NCI-H2227 treated with DMSO at 0.1 percent for 48 hours (cell line): ENCODE measurements around the gene TMED1.
A peak's percentile ranks its signal among the peaks of the same experiment; 100 is the strongest.
"Not testable (repeated sequence)": the region's sequence is repeated elsewhere in the genome, so short reads cannot be mapped to it uniquely, and the experiment has no call there.

Experiments
- DNase-seq: peaks from one replicate; lab custom pipeline; 2025; lab: John Stamatoyannopoulos, UW

The TMED1 gene, protein sequence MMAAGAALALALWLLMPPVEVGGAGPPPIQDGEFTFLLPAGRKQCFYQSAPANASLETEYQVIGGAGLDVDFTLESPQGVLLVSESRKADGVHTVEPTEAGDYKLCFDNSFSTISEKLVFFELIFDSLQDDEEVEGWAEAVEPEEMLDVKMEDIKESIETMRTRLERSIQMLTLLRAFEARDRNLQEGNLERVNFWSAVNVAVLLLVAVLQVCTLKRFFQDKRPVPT

GRCh38 chr19:10835754-10836478, at the start of gene TMED1:
Gene TMED1 (minus strand): TSS chr19:10836212. CDS start chr19:10836191, 21 bp downstream.
- DNase-seq, result peak; percentile 98

DNA sequence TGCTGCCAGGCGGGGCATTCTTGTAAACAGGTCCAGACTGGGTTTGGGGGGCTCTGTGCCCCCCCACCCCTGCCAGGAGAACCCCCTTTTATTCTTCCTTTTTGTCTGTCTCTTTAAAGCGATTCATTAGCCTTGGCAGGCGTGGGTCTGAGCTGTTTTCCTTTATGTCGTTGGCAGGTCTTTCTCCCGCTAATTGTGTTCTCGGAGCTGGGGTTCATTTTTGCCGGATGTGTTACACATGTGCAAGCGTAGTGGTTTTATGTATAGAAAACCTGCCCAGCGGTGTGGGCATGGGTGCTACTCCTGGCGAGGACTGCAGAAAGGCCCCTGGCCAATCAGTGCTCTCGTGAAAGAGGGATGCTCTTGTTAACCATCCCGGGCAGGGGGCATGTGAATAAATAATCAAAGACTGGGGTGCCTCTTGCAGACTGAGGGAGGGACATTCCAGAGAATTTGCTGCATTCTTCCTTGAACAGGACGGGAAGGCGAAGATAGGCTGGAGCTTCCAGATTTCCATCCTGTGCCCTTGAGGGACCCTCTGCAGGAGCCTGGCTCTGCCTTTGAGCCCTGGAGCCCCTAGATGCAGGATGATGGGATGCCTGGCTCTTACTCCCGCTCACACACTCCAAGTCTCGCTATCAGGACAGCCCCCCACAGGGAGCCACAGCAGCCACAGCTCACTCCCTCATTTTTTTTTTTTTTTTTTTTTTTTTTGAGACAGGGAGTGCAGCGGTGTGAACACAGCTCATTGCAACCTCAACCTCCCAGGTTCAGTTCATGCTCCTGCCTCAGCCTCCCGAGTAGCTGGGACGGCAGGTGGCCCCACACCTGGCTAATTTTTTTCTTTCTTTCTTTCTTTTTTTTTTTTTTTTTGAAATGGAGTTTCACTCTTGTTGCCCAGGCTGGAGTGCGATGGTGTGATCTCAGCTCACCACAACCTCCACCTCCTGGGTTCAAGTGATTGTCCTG, 49.5 kb upstream of the TMED1 start:
- no peak for DNase-seq

DNA sequence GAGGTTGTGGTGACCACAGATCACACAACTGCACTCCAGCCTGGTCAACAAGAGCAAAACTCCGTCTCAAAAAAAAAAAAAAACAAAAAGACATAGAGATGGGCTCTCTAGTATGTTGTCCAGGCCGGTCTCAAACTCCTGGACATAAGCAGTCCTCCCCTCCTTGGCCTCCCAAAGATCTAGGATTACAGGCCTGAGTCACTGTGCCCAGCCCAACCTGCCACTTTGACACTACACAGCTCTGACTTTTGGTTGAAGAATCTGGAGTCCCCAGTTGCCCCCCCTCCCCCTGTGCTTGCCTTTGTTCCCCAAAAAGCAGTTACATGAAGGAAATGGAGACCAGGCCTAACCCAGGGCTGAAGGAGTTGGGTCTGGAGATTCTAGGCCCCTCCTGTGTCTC, 48.3 kb upstream of the TMED1 start:
- no peak for DNase-seq

DNA sequence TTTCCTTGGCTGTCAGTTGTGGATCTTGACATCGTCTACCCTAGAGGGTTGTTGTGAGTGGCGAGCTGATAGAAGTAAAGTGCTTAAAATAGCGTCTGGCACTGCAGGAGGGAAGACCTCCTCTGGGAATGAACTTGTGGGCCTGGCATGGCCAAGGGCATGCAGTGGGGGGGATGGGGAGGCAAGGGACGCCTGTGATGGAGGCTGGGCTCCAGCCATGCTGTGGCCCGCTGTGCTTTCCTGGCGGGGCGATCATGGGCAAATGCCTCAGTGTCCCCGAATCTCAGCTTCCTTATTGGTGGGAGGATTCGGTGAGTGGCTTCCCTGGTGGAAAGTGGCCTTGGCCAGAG, 46.1 kb upstream of the TMED1 start:
- DNase-seq, result no peak

GRCh38 chr19:10881403-10882107, 45.5 kb upstream of the TMED1 start:
- DNase-seq, result no peak

GRCh38 chr19:10878253-10878652, 42.2 kb upstream of the TMED1 start:
- DNase-seq, result no peak

- DNase-seq, result not testable (repeated sequence)
Observed at GRCh38 chr19:10877608-10878007, 41.6 kb upstream of the TMED1 start.

GRCh38 chr19:10876459-10877240, 40.6 kb upstream of the TMED1 start:
- DNase-seq, result no peak

GRCh38 chr19:10874024-10874423, 38.0 kb upstream of the TMED1 start:
- DNase-seq, result no peak

DNA sequence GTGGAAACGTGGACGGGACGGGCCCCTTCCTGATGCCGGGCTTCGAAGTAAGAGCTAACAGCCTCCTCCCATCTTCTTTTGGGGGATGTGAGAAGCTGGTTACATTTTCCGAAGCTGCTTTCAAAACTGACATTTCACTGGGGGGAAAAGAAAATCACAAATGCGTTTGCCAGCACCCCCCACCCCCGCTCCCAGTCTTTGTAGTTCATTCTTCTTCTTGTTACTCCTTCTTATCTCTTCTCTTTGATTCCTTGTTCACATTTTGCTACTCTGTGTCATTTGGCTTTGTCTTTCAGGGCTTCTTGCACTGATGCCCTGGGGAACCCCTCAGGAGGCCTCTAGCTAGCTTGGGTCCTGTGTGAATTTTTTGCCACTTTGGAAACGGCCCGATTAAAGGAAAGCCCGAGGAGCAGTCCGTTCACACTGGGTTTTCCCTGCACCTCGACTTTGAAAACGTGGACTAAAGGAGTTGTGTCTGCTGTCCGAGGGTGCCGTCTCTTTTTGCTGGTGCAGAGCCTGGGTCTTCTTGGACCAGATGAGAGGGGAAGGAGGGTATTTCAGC, 36.6 kb upstream of the TMED1 start:
- DNase-seq, result no peak

DNA sequence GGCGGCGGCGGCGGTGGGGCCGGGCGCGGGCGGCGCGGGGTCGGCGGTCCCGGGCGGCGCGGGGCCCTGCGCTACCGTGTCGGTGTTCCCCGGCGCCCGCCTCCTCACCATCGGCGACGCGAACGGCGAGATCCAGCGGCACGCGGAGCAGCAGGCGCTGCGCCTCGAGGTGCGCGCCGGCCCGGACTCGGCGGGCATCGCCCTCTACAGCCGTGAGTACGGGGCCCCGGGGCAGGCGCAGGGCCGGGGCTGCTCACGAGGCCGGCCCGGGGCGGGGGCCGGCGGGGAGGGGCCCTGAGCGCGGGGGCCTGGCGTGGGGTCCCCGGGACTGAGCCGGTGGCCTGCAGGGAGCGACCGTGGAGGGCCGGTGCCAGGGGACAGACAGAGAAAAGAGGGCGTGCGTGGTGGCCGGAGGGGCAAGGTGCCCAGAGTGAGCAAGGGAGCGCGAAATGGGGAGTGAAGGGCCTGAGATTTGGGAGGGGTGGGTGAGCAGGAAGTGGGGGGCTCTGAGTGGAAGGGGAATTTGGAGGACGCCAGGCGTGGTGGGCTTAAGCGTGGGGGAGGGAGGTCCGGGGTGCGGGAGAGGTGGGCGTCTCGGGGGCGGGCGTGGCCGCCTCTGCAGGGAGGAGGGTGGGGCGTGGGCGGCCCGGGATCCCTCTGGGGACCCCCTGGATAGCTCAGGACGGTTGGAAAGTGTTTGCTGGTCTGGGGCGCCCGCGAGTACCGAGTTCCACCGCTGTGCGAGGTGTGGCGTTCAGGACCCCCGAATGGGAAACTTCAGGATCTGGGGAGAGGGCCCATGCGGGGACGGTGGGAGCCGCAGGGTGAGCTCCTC, 35.9 kb upstream of the TMED1 start:
- no peak for DNase-seq

DNA sequence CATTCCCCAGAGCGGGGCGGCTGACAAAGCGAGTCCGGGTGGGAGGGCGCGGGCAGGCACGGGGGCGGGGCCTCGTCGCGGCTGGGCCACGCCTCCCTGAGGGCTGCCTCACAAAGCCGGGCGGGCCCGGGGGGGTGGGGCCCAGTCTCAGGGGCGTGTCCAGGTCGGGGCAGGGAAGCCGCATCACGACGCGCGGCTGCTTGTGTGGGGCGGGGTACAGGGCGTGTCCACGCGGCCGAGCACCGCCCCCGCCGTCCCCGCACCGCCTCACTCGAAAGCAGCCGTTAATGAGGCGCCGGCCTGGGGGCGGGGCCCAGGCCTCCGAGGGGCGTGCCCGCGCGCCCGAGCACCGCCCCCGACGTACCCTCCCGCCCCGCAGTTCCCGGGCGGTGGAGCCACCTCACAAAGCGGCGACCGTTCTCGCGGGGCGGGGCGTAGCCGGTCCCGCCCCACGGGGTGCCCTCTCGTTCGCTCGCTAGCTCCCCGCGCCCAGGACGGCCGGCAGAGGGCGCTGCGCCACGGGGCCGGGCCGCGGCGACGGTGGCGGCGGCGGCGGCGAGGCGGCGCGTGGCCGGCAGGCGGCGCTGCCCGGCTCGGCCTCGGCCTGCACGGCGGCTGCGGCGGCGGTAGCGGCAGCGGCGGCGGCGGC, 35.1 kb upstream of the TMED1 start, which contains the start of gene CARM1:
TSS of gene CARM1 (plus strand) at position 599 of the 649 bp plus-strand sequence. CDS start 150 bp downstream, outside the sequence.
- peak; percentile 98 for DNase-seq

GRCh38 chr19:10870501-10870954, 34.5 kb upstream of the TMED1 start:
- no peak for DNase-seq

GRCh38 chr19:10869872-10870311, 33.9 kb upstream of the TMED1 start:
- DNase-seq, result not testable (repeated sequence)

- DNase-seq, result no peak
Observed at GRCh38 chr19:10868872-10869547, 33.0 kb upstream of the TMED1 start.

DNA sequence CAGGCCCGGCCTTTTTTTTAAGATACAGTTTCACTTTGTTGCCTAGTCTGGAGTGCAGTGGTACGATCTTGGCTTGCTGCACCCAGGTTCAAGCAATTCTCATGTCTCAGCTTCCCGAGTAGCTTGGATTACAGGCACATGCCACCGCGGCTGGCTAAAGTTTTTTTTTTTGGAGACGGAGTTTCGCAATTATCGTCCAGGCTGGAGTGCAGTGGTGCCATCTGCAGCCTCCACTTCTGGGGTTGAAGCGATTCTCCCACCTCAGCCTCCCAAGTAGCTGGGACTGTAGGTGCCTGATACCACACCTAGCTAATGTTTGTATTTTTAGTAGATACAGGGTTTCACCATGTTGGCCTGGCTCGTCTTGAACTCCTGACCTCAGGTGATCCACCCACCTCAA, 30.5 kb upstream of the TMED1 start:
- DNase-seq, result no peak

DNA sequence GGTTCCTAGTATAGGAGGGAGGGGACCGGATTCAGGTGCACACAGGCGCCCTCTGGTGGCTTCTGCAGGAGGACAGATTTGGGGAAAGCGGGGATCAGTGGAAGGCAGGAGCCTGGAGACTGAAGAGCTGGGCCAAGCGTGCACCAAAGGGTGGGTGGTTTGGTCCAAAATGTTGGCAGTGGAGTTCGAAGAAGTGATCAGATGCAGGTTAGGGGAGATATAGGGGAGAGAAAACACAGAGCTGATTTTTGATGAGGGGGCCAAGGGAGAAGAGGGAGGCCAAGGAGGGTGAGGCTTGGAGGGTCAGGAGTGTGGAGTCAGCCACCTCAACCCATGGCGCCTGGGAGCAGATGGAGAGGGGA, 28.5 kb upstream of the TMED1 start:
- DNase-seq, result peak; percentile 45

- DNase-seq, result no peak
Observed at GRCh38 chr19:10863107-10863717, 27.2 kb upstream of the TMED1 start.
